ENCODE measurements around the gene MAPK8IP1.

The MAPK8IP1 gene

DNA sequence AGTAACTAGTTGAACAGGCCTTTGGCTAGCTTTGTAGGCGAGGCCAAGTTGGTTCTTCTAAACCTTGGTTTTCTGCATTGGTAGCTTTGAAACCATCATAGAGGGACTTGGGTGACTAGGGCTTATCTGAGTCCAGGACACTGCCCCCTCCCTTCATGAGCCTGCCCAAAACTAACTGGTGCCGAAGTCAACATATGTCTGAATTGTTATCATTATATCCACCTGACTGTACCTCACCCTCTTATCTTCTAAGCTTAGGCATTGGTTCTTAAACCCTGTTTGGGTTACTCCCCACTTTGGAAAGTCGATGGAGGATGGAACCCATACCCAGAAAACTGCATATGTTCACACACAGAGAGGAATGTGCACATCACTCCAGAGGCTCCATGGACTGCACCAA, 7.6 kb upstream of the MAPK8IP1 start:
- H3K27ac ChIP-seq (ENCODE audit: extremely low read depth, low read depth, low read length): no peak overlapping the region
- no peaks in the 10 kb centered on the region for H3K9me3 ChIP-seq (ENCODE audit: control insufficient read depth, insufficient read depth, low read depth, low read length)
- ChIA-PET CTCF (interaction anchor here (0.6 to 0.7 kb wide), 2 partner anchors 16 to 44 kb away, joined by 3 read pairs; no protein-coding TSS in a partner anchor), POLR2A (no interaction called here)
- H3K36me3 ChIP-seq (ENCODE audit: control insufficient read depth in 2 of 2, insufficient read depth in 1 of 2, low read length in 2 of 2): peaks cover 0 to 37% of the 10 kb centered on the region in 2 experiments; a peak in 1 of 3 replicates
- H3K4me3 ChIP-seq (ENCODE audit: low read depth, low read length): no peak overlapping the region
- TF ChIP-seq ZNF560 (tag by site-specific recombination; IDR thresholded peaks at IDR 0.05; ENCODE audit: borderline replicate concordance): no peak
- no peaks in the 10 kb centered on the region for H3K4me1 ChIP-seq (ENCODE audit: control insufficient read depth, insufficient read depth, low read length)

GRCh38 chr11:45879803-45880686, 5.4 kb upstream of the MAPK8IP1 start:
- Histone ChIP-seq H3K36me3 (ENCODE audit: control insufficient read depth in 2 of 2, insufficient read depth in 1 of 2, low read length in 2 of 2) (peaks cover 0 to 31% of the 10 kb centered on the region in 2 experiments; a peak in 1 of 3 replicates), H3K27ac (ENCODE audit: extremely low read depth, low read depth, low read length) (no peak overlapping the region), H3K4me1 (ENCODE audit: control insufficient read depth, insufficient read depth, low read length) (no peaks in the 10 kb centered on the region), H3K9me3 (ENCODE audit: control insufficient read depth, insufficient read depth, low read depth, low read length) (no peaks in the 10 kb centered on the region), H3K4me3 (ENCODE audit: low read depth, low read length) (no peak overlapping the region)
- POLR2A ChIA-PET: no interaction called here
- CTCF ChIA-PET: interaction anchor here (0.5 to 0.9 kb wide), 5 partner anchors 8 to 127 kb away, joined by 3 to 5 read pairs (median 3); no protein-coding TSS in a partner anchor
- no peak for TF ChIP-seq ZBTB1 (tag by site-specific recombination; IDR thresholded peaks at IDR 0.05)
- TF ChIP-seq ZNF24 (tag by site-specific recombination; IDR thresholded peaks at IDR 0.05): peak; percentile 54; the same call in 1 of the 2 replicates
- peak; percentile 69; the same call in 1 of the 2 replicates for TF ChIP-seq ZNF660 (tag by site-specific recombination; IDR thresholded peaks at IDR 0.05)
- TF ChIP-seq KLF8 (tag by site-specific recombination; IDR thresholded peaks at IDR 0.05): peak; percentile 67
- no peak for TF ChIP-seq KLF1 (tag by site-specific recombination; IDR thresholded peaks at IDR 0.05)
- 0 out of 2 replicates have a peak, but pooled peaks have one; percentile 27 for TF ChIP-seq ZNF335 (tag by site-specific recombination; conservative IDR thresholded peaks at IDR 0.05)
- TF ChIP-seq ZNF184 (tag by site-specific recombination; IDR thresholded peaks at IDR 0.05): peak; percentile 66
- no peak for TF ChIP-seq REPIN1 (tag by site-specific recombination; IDR thresholded peaks at IDR 0.05; ENCODE audit: low read depth)
- peak; percentile 57; the same call in 1 of the 2 replicates for TF ChIP-seq ZBTB17 (tag by site-specific recombination; IDR thresholded peaks at IDR 0.05)
- TF ChIP-seq YY1 (tag by site-specific recombination; IDR thresholded peaks at IDR 0.05): no peak
- no peak for TF ChIP-seq KLF9 (tag by site-specific recombination; IDR thresholded peaks at IDR 0.05; ENCODE audit: low read depth)
- TF ChIP-seq ZNF639 (tag by site-specific recombination; IDR thresholded peaks at IDR 0.05): peak; percentile 33; the same call in 1 of the 2 replicates
- 0 out of 2 replicates have a peak, but pooled peaks have one; percentile 24 for TF ChIP-seq EGR2 (tag by site-specific recombination; IDR thresholded peaks at IDR 0.05; ENCODE audit: low read depth)
- TF ChIP-seq ZNF600 (tag by site-specific recombination; IDR thresholded peaks at IDR 0.05): peak; percentile 44; the same call in 1 of the 2 replicates
- 0 out of 2 replicates have a peak, but pooled peaks have one; percentile 49 for TF ChIP-seq ZNF366 (tag by site-specific recombination; conservative IDR thresholded peaks at IDR 0.05)
- TF ChIP-seq, protein P1, sequence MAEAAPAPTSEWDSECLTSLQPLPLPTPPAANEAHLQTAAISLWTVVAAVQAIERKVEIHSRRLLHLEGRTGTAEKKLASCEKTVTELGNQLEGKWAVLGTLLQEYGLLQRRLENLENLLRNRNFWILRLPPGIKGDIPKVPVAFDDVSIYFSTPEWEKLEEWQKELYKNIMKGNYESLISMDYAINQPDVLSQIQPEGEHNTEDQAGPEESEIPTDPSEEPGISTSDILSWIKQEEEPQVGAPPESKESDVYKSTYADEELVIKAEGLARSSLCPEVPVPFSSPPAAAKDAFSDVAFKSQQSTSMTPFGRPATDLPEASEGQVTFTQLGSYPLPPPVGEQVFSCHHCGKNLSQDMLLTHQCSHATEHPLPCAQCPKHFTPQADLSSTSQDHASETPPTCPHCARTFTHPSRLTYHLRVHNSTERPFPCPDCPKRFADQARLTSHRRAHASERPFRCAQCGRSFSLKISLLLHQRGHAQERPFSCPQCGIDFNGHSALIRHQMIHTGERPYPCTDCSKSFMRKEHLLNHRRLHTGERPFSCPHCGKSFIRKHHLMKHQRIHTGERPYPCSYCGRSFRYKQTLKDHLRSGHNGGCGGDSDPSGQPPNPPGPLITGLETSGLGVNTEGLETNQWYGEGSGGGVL (tag by site-specific recombination; IDR thresholded peaks at IDR 0.05): peak; percentile 80
- peak; percentile 58 for TF ChIP-seq ZEB2 (tag by site-specific recombination; IDR thresholded peaks at IDR 0.05)
- no peak for TF ChIP-seq ZSCAN30 (tag by site-specific recombination; IDR thresholded peaks at IDR 0.05)
- TF ChIP-seq ZNF248 (tag by site-specific recombination; IDR thresholded peaks at IDR 0.05): no peak
- TF ChIP-seq ZNF274 (IDR thresholded peaks at IDR 0.05; ENCODE audit: low read length): no peak
- no peak for TF ChIP-seq ZNF274 (tag by site-specific recombination; IDR thresholded peaks at IDR 0.05; ENCODE audit: borderline replicate concordance)
- TF ChIP-seq ZNF404 (tag by site-specific recombination; IDR thresholded peaks at IDR 0.05): no peak
- TF ChIP-seq SP7 (tag by site-specific recombination; IDR thresholded peaks at IDR 0.05): peak; percentile 90
- no peak for TF ChIP-seq KLF7 (tag by site-specific recombination; IDR thresholded peaks at IDR 0.05; ENCODE audit: borderline replicate concordance)
- no peak for TF ChIP-seq ZNF704 (tag by site-specific recombination; IDR thresholded peaks at IDR 0.05)
- peak; percentile 42; the same call in 1 of the 2 replicates for TF ChIP-seq PRDM1 (tag by site-specific recombination; IDR thresholded peaks at IDR 0.05)
- no peak for TF ChIP-seq ZNF19 (tag by site-specific recombination; IDR thresholded peaks at IDR 0.05; ENCODE audit: low read depth)
- TF ChIP-seq, protein P2, sequence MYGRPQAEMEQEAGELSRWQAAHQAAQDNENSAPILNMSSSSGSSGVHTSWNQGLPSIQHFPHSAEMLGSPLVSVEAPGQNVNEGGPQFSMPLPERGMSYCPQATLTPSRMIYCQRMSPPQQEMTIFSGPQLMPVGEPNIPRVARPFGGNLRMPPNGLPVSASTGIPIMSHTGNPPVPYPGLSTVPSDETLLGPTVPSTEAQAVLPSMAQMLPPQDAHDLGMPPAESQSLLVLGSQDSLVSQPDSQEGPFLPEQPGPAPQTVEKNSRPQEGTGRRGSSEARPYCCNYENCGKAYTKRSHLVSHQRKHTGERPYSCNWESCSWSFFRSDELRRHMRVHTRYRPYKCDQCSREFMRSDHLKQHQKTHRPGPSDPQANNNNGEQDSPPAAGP (tag by site-specific recombination; IDR thresholded peaks at IDR 0.05): peak; percentile 61

All from HEK293 (cell line).